ENCODE measurements around the gene ZBTB12. TPM values are rescaled to one million over a fixed set of nuclear protein-coding genes. Genes with fewer than 3 reads are reported as not detected.

Gene ZBTB12
- total and polyA plus RNA-seq, 2 of the 13 experiments (the other 11 are each of a cell fraction or from before 2014, with no cell fraction given): 4.8 to 6.0 TPM

- peak; percentile 84 for TF ChIP-seq HDAC1 (CRISPR knock-in tag; IDR thresholded peaks at IDR 0.05)
- TF ChIP-seq ZNF713 (CRISPR knock-in tag; IDR thresholded peaks at IDR 0.05): no peak
- TF ChIP-seq, protein P1, sequence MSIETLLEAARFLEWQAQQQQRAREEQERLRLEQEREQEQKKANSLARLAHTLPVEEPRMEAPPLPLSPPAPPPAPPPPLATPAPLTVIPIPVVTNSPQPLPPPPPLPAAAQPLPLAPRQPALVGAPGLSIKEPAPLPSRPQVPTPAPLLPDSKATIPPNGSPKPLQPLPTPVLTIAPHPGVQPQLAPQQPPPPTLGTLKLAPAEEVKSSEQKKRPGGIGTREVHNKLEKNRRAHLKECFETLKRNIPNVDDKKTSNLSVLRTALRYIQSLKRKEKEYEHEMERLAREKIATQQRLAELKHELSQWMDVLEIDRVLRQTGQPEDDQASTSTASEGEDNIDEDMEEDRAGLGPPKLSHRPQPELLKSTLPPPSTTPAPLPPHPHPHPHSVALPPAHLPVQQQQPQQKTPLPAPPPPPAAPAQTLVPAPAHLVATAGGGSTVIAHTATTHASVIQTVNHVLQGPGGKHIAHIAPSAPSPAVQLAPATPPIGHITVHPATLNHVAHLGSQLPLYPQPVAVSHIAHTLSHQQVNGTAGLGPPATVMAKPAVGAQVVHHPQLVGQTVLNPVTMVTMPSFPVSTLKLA (IDR thresholded peaks at IDR 0.05): peak; percentile 78
- TF ChIP-seq SP5 (CRISPR knock-in tag; IDR thresholded peaks at IDR 0.05; ENCODE audit: borderline replicate concordance, low read depth): peak; percentile 40; the same call in 1 of the 2 replicates
- TF ChIP-seq GZF1 (CRISPR knock-in tag; IDR thresholded peaks at IDR 0.05): no peak
- peak; percentile 99 for TF ChIP-seq SIN3A (IDR thresholded peaks at IDR 0.05; ENCODE audit: borderline replicate concordance, low read depth, low read length)
- no peak for TF ChIP-seq CBX2 (IDR thresholded peaks at IDR 0.05; ENCODE audit: low read depth, low read length)
- no peak for TF ChIP-seq CBX2 (CRISPR knock-in tag; IDR thresholded peaks at IDR 0.05; ENCODE audit: low read depth)
- TF ChIP-seq, protein P2, sequence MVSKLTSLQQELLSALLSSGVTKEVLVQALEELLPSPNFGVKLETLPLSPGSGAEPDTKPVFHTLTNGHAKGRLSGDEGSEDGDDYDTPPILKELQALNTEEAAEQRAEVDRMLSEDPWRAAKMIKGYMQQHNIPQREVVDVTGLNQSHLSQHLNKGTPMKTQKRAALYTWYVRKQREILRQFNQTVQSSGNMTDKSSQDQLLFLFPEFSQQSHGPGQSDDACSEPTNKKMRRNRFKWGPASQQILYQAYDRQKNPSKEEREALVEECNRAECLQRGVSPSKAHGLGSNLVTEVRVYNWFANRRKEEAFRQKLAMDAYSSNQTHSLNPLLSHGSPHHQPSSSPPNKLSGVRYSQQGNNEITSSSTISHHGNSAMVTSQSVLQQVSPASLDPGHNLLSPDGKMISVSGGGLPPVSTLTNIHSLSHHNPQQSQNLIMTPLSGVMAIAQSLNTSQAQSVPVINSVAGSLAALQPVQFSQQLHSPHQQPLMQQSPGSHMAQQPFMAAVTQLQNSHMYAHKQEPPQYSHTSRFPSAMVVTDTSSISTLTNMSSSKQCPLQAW (CRISPR knock-in tag; IDR thresholded peaks at IDR 0.05): peak; percentile 96
- TF ChIP-seq, protein P3, sequence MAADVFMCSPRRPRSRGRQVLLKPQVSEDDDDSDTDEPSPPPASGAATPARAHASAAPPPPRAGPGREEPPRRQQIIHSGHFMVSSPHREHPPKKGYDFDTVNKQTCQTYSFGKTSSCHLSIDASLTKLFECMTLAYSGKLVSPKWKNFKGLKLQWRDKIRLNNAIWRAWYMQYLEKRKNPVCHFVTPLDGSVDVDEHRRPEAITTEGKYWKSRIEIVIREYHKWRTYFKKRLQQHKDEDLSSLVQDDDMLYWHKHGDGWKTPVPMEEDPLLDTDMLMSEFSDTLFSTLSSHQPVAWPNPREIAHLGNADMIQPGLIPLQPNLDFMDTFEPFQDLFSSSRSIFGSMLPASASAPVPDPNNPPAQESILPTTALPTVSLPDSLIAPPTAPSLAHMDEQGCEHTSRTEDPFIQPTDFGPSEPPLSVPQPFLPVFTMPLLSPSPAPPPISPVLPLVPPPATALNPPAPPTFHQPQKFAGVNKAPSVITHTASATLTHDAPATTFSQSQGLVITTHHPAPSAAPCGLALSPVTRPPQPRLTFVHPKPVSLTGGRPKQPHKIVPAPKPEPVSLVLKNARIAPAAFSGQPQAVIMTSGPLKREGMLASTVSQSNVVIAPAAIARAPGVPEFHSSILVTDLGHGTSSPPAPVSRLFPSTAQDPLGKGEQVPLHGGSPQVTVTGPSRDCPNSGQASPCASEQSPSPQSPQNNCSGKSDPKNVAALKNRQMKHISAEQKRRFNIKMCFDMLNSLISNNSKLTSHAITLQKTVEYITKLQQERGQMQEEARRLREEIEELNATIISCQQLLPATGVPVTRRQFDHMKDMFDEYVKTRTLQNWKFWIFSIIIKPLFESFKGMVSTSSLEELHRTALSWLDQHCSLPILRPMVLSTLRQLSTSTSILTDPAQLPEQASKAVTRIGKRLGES (CRISPR knock-in tag; IDR thresholded peaks at IDR 0.05; ENCODE audit: borderline replicate concordance): no peak; the same call in 1 of the 2 replicates
- TF ChIP-seq, protein P4, sequence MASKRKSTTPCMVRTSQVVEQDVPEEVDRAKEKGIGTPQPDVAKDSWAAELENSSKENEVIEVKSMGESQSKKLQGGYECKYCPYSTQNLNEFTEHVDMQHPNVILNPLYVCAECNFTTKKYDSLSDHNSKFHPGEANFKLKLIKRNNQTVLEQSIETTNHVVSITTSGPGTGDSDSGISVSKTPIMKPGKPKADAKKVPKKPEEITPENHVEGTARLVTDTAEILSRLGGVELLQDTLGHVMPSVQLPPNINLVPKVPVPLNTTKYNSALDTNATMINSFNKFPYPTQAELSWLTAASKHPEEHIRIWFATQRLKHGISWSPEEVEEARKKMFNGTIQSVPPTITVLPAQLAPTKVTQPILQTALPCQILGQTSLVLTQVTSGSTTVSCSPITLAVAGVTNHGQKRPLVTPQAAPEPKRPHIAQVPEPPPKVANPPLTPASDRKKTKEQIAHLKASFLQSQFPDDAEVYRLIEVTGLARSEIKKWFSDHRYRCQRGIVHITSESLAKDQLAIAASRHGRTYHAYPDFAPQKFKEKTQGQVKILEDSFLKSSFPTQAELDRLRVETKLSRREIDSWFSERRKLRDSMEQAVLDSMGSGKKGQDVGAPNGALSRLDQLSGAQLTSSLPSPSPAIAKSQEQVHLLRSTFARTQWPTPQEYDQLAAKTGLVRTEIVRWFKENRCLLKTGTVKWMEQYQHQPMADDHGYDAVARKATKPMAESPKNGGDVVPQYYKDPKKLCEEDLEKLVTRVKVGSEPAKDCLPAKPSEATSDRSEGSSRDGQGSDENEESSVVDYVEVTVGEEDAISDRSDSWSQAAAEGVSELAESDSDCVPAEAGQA (IDR thresholded peaks at IDR 0.05; ENCODE audit: low read depth): 0 out of 2 replicates have a peak, but pooled peaks have one; percentile 16
- TF ChIP-seq, protein P4 (CRISPR knock-in tag; IDR thresholded peaks at IDR 0.05; ENCODE audit: borderline replicate concordance): peak; percentile 63; the same call in 1 of the 2 replicates
- 0 out of 2 replicates have a peak, but pooled peaks have one; percentile 82 for TF ChIP-seq CHCHD3 (CRISPR knock-in tag; IDR thresholded peaks at IDR 0.05)
- peak; percentile 97 for TF ChIP-seq AGO1 (IDR thresholded peaks at IDR 0.05; ENCODE audit: low read depth, low read length, poor library complexity, severe bottlenecking)
- TF ChIP-seq ZSCAN20 (CRISPR knock-in tag; IDR thresholded peaks at IDR 0.05; ENCODE audit: borderline replicate concordance): peak; percentile 72; the same call in 1 of the 2 replicates
- peak; percentile 59; the same call in 1 of the 2 replicates for TF ChIP-seq ZNF143 (CRISPR knock-in tag; IDR thresholded peaks at IDR 0.05)
Measured at GRCh38 chr6:31862344-31863235, 39.3 kb downstream of the ZBTB12 start, which contains the start of gene NEU1 (continued).

All from HepG2 (cell line).